COLO668 (cell line): Measurements from ENCODE around the gene NT5C1A.

Experiments
- DNase-seq: peaks from one replicate; lab custom pipeline; 2025; ENCODE audit not compliant: unreplicated experiment; lab: John Stamatoyannopoulos, UW

NT5C1A gene

DNA sequence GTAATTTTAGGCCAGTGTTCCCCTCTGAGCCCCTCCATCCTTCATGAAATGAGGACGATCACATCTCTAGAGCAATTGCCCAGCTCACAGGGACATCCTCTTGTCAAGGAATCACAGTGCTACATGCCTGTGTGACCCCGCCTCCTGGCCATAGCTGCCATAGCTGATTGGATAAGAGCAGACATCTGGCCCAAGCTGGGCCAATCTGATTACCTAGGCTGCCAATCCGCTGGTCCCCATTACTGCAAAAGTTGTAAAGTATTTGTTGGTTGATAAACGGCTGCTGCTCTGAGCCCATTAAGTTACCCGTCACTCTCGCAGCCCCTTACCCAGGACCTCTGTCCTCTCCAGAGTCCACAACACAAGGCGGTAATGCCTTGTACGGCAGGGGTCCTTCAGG is 8.3 kb downstream of the NT5C1A start:
- DNase-seq = no peak

DNA sequence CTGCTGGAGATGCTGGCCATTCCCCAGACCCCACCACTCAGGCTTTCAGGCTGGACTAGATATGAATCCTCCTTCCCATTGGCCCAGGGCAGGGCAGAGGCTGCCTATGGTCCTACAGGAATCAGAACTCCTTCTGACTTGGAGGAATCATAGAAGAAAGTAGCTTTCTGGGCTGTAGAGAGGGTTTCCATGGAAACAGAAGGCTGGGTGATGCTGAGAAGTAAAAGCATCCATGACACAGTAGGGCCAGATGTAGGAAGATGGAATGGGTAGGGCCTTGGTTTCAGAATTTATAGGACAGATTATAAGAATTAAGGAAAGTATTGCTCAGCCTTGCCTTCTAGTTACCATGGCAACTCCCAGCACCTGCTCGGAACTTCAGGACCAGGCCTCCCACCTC is 9.0 kb downstream of the NT5C1A start:
- DNase-seq = no peak

- no peak for DNase-seq
Measured at GRCh38 chr1:39659538-39659937, 12.4 kb downstream of the NT5C1A start.

- no peak for DNase-seq
Measured at GRCh38 chr1:39659110-39659509, 12.8 kb downstream of the NT5C1A start.

DNA sequence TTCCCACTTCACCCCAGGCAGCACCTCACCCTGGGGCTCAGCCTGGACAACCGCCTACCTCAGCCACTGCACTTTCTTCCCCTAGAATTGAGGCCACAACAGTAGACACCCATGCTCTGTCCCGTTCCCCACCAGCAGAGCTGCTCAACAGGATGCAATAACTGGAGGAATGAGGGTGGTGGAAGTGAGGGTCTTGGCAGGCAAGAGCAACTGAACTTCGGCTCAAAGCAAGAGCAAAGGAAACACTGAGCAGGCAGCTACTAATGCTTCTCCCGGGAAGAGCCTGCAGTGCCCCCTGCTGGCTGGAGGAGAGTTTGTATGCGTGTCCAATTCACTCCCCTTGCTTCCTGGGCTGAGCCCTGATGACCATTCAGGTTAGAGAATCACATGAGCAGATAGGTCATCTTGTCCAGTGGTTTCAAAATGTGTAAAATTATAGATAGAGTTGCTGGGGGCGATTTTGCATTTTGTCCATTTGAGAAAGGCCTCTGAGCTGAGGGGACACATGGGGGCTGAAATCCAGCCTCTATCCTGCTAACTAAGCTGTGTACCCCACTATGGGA is 13.9 kb downstream of the NT5C1A start:
- peak; percentile 100 for DNase-seq

- DNase-seq = no peak
Measured at GRCh38 chr1:39657402-39657801, 14.5 kb downstream of the NT5C1A start.

GRCh38 chr1:39656391-39656790 is 15.5 kb downstream of the NT5C1A start:
- no peak for DNase-seq

- no peak for DNase-seq
Measured at GRCh38 chr1:39655578-39656268, 16.2 kb downstream of the NT5C1A start.

DNA sequence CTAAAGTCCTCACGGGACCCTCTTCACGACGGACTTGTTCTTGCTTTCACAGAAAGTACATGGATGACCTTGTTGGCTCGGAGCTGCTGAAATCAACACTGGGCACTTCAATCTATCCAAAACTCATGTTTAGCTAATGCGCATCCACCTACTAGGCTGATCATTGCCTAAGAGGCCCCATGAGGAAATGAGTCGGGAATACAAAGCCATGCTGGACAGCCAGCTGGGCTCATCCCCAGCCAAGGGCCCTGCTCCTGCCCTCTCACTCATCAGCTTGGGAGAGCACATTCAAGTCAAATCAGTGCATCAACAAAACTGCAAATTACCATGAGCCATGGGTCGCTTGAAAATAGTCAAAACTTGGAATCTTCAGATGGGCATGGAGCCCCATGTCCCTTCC is 17.6 kb downstream of the NT5C1A start:
- DNase-seq = no peak

DNA sequence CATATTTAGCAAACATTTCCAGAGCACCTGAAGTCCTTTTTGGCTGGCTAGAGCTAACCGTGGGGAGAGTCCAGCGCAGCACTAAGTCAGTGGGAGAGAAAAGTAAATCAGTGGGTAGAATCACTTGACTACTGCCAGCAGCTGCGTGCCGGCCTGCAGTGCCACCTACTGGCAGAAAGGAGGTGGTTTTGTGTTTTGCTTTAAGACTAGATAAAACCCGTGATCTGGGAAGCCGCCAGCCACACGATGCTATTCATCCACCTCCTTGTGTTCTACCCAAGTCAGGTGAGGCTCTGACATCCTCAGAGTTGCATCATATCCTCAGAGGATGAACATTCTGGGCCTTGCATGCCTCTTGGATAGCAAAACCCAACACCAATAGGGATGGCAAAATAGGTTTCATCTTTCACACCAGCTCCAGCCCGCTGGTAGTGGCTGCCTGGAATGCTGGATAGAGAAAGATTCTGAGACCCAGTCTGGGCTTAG is 18.3 kb downstream of the NT5C1A start:
- DNase-seq = peak; percentile 100

DNA sequence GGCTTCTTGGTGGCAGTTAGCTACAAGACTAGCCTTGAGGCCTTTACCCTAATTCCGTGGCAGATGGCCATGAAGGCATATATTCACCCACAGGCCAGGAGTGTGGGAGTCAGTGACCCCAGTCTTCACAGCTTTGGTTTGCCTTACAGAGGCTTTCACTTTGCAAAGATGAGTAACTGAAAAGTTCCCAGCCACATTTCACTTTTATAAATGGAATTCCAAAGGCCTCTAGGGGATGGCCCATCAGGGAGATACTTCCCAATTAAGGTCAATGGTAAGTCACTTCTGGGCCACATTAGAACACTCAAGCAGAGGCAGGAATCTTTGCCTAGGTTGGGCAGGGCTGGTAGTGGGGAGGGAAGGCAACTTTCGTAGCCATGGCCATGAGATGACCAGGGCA is 19.4 kb downstream of the NT5C1A start:
- no peak for DNase-seq

DNA sequence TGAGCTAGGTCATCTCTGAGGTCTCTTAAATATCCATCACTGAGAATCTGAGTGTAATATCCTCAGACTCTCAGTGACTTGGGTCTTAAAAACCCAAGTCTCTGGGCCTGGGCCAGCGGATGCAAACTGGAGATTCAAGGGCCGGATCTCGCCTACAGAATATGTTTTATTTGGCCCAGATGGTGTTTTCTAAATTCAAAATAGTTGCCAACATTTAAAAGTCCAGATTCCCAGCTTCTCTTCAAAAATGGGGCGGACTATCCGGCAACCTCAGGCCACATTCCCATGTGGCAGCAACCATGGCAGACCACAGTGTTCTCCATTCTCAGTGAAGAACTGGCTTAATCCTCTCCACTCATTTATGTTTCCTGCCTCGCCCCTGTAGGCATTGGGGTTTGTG is 19.8 kb downstream of the NT5C1A start:
- no peak for DNase-seq

DNA sequence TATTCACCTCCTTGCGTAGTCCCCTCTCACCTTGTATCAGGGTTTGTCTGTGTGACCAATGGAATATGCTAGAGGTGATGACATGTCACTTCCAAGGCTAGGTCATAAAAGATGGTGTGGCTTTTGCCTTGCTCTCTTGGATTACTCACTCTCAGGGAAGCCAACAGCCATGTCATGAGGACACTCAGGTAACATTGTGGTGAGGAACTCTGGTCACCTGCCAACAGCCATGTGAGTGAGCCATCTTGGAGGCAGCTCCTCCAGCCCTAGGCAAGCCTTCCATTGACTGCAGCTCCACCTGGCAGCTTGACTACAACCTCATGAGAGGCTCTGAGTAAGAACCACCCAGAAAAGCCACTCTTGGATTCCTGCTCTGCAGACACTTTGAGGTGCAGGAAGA is 21.5 kb downstream of the NT5C1A start:
- DNase-seq = no peak

GRCh38 chr1:39649636-39650185 is 22.2 kb downstream of the NT5C1A start:
- DNase-seq = no peak

DNA sequence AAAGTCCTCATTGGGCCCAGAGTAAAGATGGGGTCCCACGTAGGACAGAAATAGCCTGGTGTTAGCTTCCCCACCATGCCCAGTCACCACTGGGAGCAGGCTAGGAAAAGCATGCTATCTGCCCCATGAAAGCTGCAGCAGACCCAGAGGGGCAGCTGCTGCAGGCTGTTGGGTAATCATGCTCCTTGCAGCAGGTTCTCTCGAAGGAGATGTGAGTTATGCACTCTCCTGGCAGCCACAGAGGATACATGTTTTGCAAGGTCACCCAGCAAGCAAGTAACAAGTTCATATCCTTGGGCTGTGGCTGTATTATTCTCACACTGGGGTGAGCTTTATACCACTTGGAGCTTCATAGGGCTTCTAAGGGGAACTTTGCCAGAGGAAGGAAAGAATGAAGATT is 23.4 kb downstream of the NT5C1A start:
- no peak for DNase-seq

GRCh38 chr1:39647247-39647646 is 24.7 kb downstream of the NT5C1A start:
- DNase-seq = no peak

DNA sequence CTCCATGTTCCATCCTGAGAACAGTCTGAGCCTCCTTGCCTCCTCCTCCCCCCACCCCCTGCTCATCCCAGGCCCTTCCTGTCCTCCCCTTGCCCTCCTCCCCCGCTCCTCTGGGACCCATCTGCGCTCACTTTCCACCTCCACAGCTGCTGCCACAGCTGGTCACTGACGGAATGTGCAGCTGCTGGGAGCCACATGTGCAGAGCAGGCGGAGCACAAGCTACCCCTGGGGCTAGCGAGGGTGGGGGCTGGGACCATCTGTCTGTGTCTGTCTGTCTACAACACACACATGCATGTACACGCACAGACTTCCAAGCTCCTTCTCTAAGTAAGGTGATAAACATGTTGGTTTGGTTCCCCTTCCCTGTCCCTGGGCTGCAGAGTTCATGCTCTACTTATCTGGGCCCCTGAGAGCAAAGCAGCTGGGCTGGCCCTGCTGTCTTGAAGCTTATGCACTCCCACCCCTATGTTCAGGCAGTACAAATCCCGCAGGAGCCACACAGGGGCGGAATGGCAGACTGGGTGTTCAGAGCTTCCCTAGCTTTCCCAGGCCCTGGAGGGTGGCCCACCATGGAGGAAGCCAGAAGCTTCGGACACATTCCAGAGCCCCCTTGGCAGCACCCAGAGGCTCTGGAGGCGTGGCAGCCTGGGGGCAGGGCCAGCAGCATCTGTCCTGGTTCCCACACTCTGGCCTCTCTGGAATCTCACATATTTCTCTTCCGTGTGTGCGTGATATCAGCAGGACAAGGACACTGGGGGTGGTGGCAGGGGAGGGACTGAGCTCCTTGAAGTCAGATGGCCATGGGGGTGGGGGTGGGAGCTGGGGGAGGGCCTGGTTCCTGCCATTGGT is 25.4 kb downstream of the NT5C1A start:
- no peak for DNase-seq

DNA sequence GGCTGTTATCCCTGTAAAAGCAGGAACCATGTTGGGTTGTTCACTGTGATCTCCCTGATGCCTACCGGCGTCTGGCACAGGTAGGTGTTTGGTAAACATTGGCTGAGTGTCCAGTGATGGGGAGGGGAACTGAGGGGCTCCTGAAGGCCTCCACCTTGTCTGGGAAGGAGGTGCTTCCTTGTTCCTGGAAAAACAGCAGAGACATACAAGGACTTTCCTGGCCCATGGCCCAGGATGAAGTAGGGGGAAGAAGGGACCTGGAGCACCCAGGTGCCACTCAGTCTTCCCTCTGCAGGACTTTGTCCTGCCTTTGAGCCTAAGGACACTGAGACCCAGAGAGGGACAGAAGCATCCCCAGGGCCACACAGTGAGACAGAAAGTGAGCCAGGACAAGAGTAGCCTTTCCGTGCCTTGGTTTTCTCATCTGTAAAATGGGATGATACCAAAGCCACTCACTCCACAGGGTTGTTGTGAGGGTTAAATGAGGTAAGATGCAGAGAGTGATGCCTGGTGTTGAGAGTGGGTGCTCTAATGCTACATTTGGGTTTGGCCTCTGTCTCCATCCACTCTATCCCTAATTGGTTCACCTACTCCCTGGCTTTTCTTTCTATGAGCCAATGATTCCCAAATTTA is 26.4 kb downstream of the NT5C1A start:
- no peak for DNase-seq

- no peak for DNase-seq
Measured at GRCh38 chr1:39643705-39644104, 28.2 kb downstream of the NT5C1A start.

DNA sequence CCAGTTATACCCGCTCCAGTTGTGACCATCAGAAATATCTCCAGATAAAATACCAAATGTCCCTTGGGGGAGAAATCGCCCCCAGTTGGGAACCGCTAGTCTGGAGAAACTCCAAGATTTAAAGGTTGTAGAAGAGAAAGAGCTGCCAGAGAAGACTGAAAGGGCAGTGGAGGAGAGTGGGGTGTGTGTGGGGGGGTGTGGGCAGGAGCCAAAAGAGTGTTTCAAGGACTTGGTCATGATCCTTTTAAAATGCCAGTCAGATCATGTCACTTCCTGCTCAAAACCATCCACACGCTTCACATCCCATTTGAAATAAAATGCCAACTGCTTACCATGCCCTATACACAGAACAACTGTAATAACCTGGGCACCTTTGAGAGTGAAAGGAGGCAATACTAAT is 29.1 kb downstream of the NT5C1A start:
- no peak for DNase-seq

DNA sequence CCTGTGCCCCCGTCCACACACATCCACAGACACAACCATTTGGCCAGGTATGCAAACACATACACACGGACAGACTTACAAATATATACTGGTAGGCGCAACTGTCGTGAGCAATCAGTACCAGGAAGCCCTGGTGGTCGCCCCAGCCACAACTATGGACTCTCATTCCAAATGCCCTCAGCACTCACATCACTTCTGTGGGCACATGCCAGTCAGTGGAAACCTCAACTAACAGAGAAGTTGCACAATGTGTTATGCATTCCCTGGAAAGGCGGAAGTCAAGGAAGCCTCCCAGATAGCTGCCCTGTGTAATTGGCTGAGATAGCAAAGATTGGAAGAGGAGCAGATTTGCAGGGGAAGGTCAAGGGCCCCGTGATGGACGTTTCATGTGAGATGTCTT is 31.0 kb downstream of the NT5C1A start:
- DNase-seq = no peak
